ENCODE measurements around the gene CORO6. TPM values are rescaled to one million over a fixed set of nuclear protein-coding genes. Genes with fewer than 3 reads are reported as not detected.

The CORO6 gene
- total RNA-seq, 1 experiment from 2014 or later = 9.7 TPM

GRCh38 chr17:29573558-29573869 is 49.2 kb downstream of the CORO6 start:
- no peak overlapping the region for H3K27ac ChIP-seq (ENCODE audit: low read length)
- H3K4me1 ChIP-seq (ENCODE audit: control insufficient read depth, insufficient read depth, low read length) = peaks cover 7% of the 10 kb centered on the region
- no peak overlapping the region for H3K4me3 ChIP-seq (ENCODE audit: low read depth in 2 of 2, low read length in 2 of 2)
- TSS peak; percentile 87 for BruUV-seq (replicated peaks)
- CTCF ChIA-PET = interaction anchor here (1.8 kb wide), 1 partner anchor 44 kb away, joined by 9 read pairs; no protein-coding TSS in a partner anchor
- ATAC-seq (no peak), DNase-seq (ENCODE audit: low read depth, low spot score) (no peak)
- TF ChIP-seq REST (IDR thresholded peaks at IDR 0.05; ENCODE audit: insufficient read depth in 1 of 2, low read depth in 2 of 2, low read length in 1 of 2) (no peak), POLR2AphosphoS5 (IDR thresholded peaks at IDR 0.05; ENCODE audit: low read depth, low read length) (no peak), CTCF (IDR thresholded peaks at IDR 0.05) (no peak), TCF7L2 (IDR thresholded peaks at IDR 0.05; ENCODE audit: low read depth, low read length) (no peak), SIN3A (IDR thresholded peaks at IDR 0.05; ENCODE audit: borderline replicate concordance, insufficient read depth, low read depth, low read length) (no peak)
- in situ Hi-C loops (cut with HindIII; ENCODE audit: low pct_unique_long_range_greater_than_20kb, low sequenced_read_pairs) (no loop called here), intact Hi-C loops (cut with micrococcal nuclease; ENCODE audit: unreplicated experiment) (no loop called here)
- no peaks in the 10 kb centered on the region for H3K9me3 ChIP-seq (ENCODE audit: control insufficient read depth, insufficient read depth, low read depth, low read length)
- no peaks in the 10 kb centered on the region for H3K36me3 ChIP-seq (ENCODE audit: control insufficient read depth, insufficient read depth, low read length)
- POLR2A ChIA-PET = no interaction called here
- H3K27me3 ChIP-seq (ENCODE audit: control insufficient read depth, insufficient read depth, low read length) = no peaks in the 10 kb centered on the region

GRCh38 chr17:29572691-29573557 is 49.8 kb downstream of the CORO6 start:
- no peaks in the 10 kb centered on the region for H3K27me3 ChIP-seq (ENCODE audit: control insufficient read depth, insufficient read depth, low read length)
- TF ChIP-seq TCF7L2 (IDR thresholded peaks at IDR 0.05; ENCODE audit: low read depth, low read length) = no peak
- TF ChIP-seq CTCF (IDR thresholded peaks at IDR 0.05) = peak; percentile 80
- no peak for TF ChIP-seq SIN3A (IDR thresholded peaks at IDR 0.05; ENCODE audit: borderline replicate concordance, insufficient read depth, low read depth, low read length)
- TF ChIP-seq POLR2AphosphoS5 (IDR thresholded peaks at IDR 0.05; ENCODE audit: low read depth, low read length) = no peak
- no peak for TF ChIP-seq REST (IDR thresholded peaks at IDR 0.05; ENCODE audit: insufficient read depth in 1 of 2, low read depth in 2 of 2, low read length in 1 of 2)
- in situ Hi-C loops (cut with HindIII; ENCODE audit: low pct_unique_long_range_greater_than_20kb, low sequenced_read_pairs) = no loop called here
- intact Hi-C loops (cut with micrococcal nuclease; ENCODE audit: unreplicated experiment) = no loop called here
- H3K9me3 ChIP-seq (ENCODE audit: control insufficient read depth, insufficient read depth, low read depth, low read length) = no peaks in the 10 kb centered on the region
- no peaks in the 10 kb centered on the region for H3K36me3 ChIP-seq (ENCODE audit: control insufficient read depth, insufficient read depth, low read length)
- no peak for ATAC-seq
- peaks cover 7% of the 10 kb centered on the region for H3K4me1 ChIP-seq (ENCODE audit: control insufficient read depth, insufficient read depth, low read length)
- CTCF ChIA-PET = interaction anchor here (0.6 to 1.8 kb wide), 2 partner anchors 45 to 104 kb away, joined by 3 to 9 read pairs; no protein-coding TSS in a partner anchor
- no peak for DNase-seq (ENCODE audit: low read depth, low spot score)
- BruUV-seq (replicated peaks) = no TSS peak
- H3K4me3 ChIP-seq (ENCODE audit: low read depth in 2 of 2, low read length in 2 of 2) = no peak overlapping the region
- POLR2A ChIA-PET = no interaction called here
- H3K27ac ChIP-seq (ENCODE audit: low read length) = no peak overlapping the region

Data from Panc1 (cell line).